Head of caudate nucleus (tissue), 42 donors: ENCODE measurements around the gene IL3RA.
A peak's percentile ranks its signal among the peaks of the same experiment; 100 is the strongest.
"Not testable (repeated sequence)": the region's sequence is repeated elsewhere in the genome, so short reads cannot be mapped to it uniquely, and the experiment has no call there.

Experiments used
- DNase-seq, 42 donors: peaks; one replicate each; pipeline versions ENCODE4 v3.0.0 to v3.0.0-alpha.2; 2020 to 2021; ENCODE audit warnings: mixed read lengths in 7 of 42
- intact Hi-C: fragments of 100-400 bp; cut with DNase I; formaldehyde crosslinking; loops from one replicate; pipeline ENCODE4 v1.15.0; 2022

The IL3RA gene

GRCh38 chrX:1361910-1362309 lies 25.3 kb downstream of the IL3RA start:
- intact Hi-C loops: no loop called here

GRCh38 chrX:1366363-1366762 lies 29.8 kb downstream of the IL3RA start:
- DNase-seq, intact Hi-C loops: not testable (repeated sequence)

More at GRCh38 chrX:1361910-1362309, 25.3 kb downstream of the IL3RA start:
- DNase-seq: no peak

- intact Hi-C loops: no loop called here
- DNase-seq: no peak
Observed at GRCh38 chrX:1368385-1368698, 31.8 kb downstream of the IL3RA start.

GRCh38 chrX:1378306-1378759 lies 41.7 kb downstream of the IL3RA start:
- intact Hi-C loops: no loop called here

GRCh38 chrX:1380672-1381233 lies 44.2 kb downstream of the IL3RA start:
- intact Hi-C loops: no loop called here
- peak in 10 of 42 donors; percentile 7 to 45 (median 15) for DNase-seq

More at GRCh38 chrX:1378306-1378759, 41.7 kb downstream of the IL3RA start:
- peak in 6 of 42 donors; percentile 6 to 40 (median 21) for DNase-seq

- DNase-seq: peak in 15 of 42 donors; percentile 6 to 45 (median 17)
- intact Hi-C loops: no loop called here
Observed at GRCh38 chrX:1384658-1385252, 48.2 kb downstream of the IL3RA start.

GRCh38 chrX:1385253-1386223 lies 49.0 kb downstream of the IL3RA start:
- intact Hi-C loops: no loop called here
- peak in 16 of 42 donors; percentile 1 to 46 (median 16) for DNase-seq

- intact Hi-C loops: no loop called here
- DNase-seq: peak in 11 of 42 donors; percentile 1 to 39 (median 17)
Observed at GRCh38 chrX:1386338-1387127, 49.9 kb downstream of the IL3RA start.

- intact Hi-C loops: no loop called here
- peak in 15 of 42 donors; percentile 0 to 36 (median 15) for DNase-seq
Observed at GRCh38 chrX:1387141-1387776, 50.7 kb downstream of the IL3RA start.

GRCh38 chrX:1388651-1389050 lies 52.1 kb downstream of the IL3RA start:
- intact Hi-C loops: no loop called here
- peak in 3 of 42 donors; percentile 4 for DNase-seq

- intact Hi-C loops: no loop called here
- peak in 17 of 42 donors; percentile 0 to 39 (median 15) for DNase-seq
Observed at GRCh38 chrX:1389181-1389992, 52.8 kb downstream of the IL3RA start.

- intact Hi-C loops: loop anchor here (5.0 kb wide), 1 partner anchor 202 kb away; the partner anchor contains the start of gene AKAP17A
- peak in 8 of 42 donors; percentile 0 to 28 (median 14) for DNase-seq
Observed at GRCh38 chrX:1389993-1390285, 53.4 kb downstream of the IL3RA start.

- peak in 20 of 42 donors; percentile 1 to 42 (median 17) for DNase-seq
- intact Hi-C loops: loop anchor here (5.0 kb wide), 1 partner anchor 202 kb away; the partner anchor contains the start of gene AKAP17A
Observed at GRCh38 chrX:1390621-1391369, 54.2 kb downstream of the IL3RA start.

GRCh38 chrX:1391370-1391706 lies 54.8 kb downstream of the IL3RA start:
- intact Hi-C loops: loop anchor here (5.0 kb wide), 1 partner anchor 201 kb away; the partner anchor contains the start of gene AKAP17A
- DNase-seq: peak in 8 of 42 donors; percentile 56 to 95 (median 90)

GRCh38 chrX:1391707-1392375 lies 55.3 kb downstream of the IL3RA start, which contains the start of gene SLC25A6:
TSS of gene SLC25A6 (minus strand) at chrX:1392113. CDS start at chrX:1392009, 104 bp downstream.
- intact Hi-C loops: loop anchor here (2.0 to 5.0 kb wide), 2 partner anchors 61 to 200 kb away; partner anchors contain the start of genes AKAP17A and ASMTL
- peak; percentile 97 to 100 (median 99) for DNase-seq
